Left ventricle myocardium inferior (tissue), 1 donor: ENCODE measurements around the gene INHBB. TPM values are rescaled to one million over a fixed set of nuclear protein-coding genes. Genes with fewer than 3 reads are reported as not detected.
A peak's percentile ranks its signal among the peaks of the same experiment; 100 is the strongest.

Source experiments
- DNase-seq: peaks from one replicate; pipeline ENCODE4 v3.0.0-alpha.2; 2020
- H3K27ac ChIP-seq: fragments of 200-600 bp; replicated peaks from 2 replicates; pipeline ENCODE4 v1.8.0; 2021
- H3K27me3 ChIP-seq: fragments of 200-600 bp; 2 replicates; pipeline ENCODE4 v1.8.0; 2021; ENCODE audit warnings: low read depth
- H3K36me3 ChIP-seq: fragments of 200-600 bp; 2 replicates; pipeline ENCODE4 v1.8.0; 2021
- H3K4me1 ChIP-seq: fragments of 200-600 bp; 2 replicates; pipeline ENCODE4 v1.8.0; 2021
- H3K4me3 ChIP-seq: fragments of 200-600 bp; 2 replicates; pipeline ENCODE4 v1.8.0; 2021; ENCODE audit warnings: mild to moderate bottlenecking, moderate library complexity
- H3K9me3 ChIP-seq: fragments of 200-600 bp; replicated peaks from 2 replicates; pipeline ENCODE4 v1.8.0; 2021
- intact Hi-C: fragments of 100-400 bp; cut with micrococcal nuclease; formaldehyde crosslinking; loops from one replicate; pipeline ENCODE4 v1.11.0; 2022
- total RNA-seq: library from RNA; stranded (reverse); fragmentation: NEBNext Ultra II Directional; extraction: Animal tissue kit (Norgen Biotek cat#: 25700); gene quantifications from one replicate; pipeline ENCODE4 v1.2.1, GENCODE V29; 2021
- TF ChIP-seq, protein P1 (sequence below): fragments of 200-600 bp; IDR thresholded peaks from 2 replicates; pipeline ENCODE4 v1.8.0; 2021; ENCODE audit warnings: antibody characterized with exemption, mild to moderate bottlenecking, borderline replicate concordance
- donor health status: DM: no; HTN: yes; CAD: no; lungs with severe emphysema.

Gene INHBB
- total RNA-seq, 1 donor from 2014 or later: 3.2 TPM

DNA sequence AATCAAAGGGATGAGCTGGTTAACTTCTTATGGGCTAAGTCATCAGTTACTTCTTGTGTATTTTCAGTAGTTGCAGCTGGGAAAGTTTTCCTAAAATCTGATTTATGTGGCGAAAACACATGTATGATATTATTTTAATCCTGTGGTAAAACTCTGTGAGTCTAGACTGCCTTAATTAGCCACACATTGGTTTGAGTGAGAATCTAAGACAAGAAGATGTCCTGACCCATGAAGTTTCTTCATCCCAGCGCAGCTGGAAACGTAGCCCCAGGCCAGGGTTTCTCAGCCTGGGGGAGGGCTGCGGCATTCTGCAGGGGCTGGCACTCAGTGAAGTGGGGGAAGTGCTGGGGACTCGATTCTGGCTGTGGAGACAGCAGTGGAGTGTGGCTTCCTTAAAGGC is 44.7 kb upstream of the INHBB start:
- TF ChIP-seq, protein P1, sequence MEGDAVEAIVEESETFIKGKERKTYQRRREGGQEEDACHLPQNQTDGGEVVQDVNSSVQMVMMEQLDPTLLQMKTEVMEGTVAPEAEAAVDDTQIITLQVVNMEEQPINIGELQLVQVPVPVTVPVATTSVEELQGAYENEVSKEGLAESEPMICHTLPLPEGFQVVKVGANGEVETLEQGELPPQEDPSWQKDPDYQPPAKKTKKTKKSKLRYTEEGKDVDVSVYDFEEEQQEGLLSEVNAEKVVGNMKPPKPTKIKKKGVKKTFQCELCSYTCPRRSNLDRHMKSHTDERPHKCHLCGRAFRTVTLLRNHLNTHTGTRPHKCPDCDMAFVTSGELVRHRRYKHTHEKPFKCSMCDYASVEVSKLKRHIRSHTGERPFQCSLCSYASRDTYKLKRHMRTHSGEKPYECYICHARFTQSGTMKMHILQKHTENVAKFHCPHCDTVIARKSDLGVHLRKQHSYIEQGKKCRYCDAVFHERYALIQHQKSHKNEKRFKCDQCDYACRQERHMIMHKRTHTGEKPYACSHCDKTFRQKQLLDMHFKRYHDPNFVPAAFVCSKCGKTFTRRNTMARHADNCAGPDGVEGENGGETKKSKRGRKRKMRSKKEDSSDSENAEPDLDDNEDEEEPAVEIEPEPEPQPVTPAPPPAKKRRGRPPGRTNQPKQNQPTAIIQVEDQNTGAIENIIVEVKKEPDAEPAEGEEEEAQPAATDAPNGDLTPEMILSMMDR: no peak
- H3K9me3 ChIP-seq: no peaks in the 10 kb centered on the region
- H3K36me3 ChIP-seq: peaks cover 42% of the 10 kb centered on the region
- intact Hi-C loops: no loop called here
- no peaks in the 10 kb centered on the region for H3K4me1 ChIP-seq
- no peak overlapping the region for H3K4me3 ChIP-seq
- no peak overlapping the region for H3K27ac ChIP-seq
- no peak for DNase-seq
- H3K27me3 ChIP-seq: no peaks in the 10 kb centered on the region

DNA sequence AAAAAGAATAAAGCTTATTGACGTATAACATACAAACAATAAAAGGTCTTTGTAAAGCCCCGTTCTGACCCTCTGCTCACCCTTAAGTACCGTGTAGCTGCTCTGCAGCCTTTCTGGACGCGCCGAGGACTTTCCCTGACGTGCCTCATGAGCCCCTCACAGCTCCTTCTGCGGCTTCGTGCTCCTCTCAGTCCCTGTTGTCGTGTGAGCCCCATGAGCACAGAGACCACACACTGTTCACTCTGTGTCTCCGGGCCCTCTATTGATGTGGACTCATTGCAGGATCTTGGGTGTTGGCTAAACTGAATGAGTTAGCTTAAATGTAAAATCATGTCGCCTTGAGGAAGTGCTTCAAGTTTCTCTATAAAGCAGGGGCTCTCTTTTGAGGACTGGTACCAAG is 43.6 kb upstream of the INHBB start:
- no peaks in the 10 kb centered on the region for H3K9me3 ChIP-seq
- no peaks in the 10 kb centered on the region for H3K27me3 ChIP-seq
- no peak overlapping the region for H3K27ac ChIP-seq
- no peaks in the 10 kb centered on the region for H3K4me1 ChIP-seq
- H3K36me3 ChIP-seq: peaks cover 34% of the 10 kb centered on the region
- intact Hi-C loops: no loop called here
- TF ChIP-seq, protein P1: no peak
- H3K4me3 ChIP-seq: no peak overlapping the region
- no peak for DNase-seq

DNA sequence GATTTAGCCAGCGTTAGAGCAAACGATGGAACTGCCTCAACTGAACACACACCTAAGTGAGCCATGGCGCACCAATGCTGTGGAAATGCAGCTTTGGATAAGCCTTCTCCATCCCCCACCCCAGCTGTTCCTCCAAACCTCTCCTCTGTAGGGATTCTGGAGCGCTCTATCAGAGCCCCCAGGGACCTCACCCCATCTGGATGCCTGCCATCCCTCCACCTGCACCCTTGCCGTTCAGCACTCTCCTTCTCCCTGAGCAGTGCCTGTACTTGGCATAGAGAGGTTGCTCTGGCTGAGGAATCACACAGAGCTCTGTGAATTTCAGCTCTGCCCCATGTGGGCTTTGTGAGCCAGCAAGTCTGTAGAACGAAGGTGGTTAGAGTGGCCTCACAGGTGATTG is 42.8 kb upstream of the INHBB start:
- no peak overlapping the region for H3K4me3 ChIP-seq
- no peak overlapping the region for H3K27ac ChIP-seq
- no peaks in the 10 kb centered on the region for H3K9me3 ChIP-seq
- intact Hi-C loops: no loop called here
- peaks cover 28% of the 10 kb centered on the region for H3K36me3 ChIP-seq
- TF ChIP-seq, protein P1: no peak
- no peaks in the 10 kb centered on the region for H3K27me3 ChIP-seq
- H3K4me1 ChIP-seq: no peaks in the 10 kb centered on the region
- no peak for DNase-seq

DNA sequence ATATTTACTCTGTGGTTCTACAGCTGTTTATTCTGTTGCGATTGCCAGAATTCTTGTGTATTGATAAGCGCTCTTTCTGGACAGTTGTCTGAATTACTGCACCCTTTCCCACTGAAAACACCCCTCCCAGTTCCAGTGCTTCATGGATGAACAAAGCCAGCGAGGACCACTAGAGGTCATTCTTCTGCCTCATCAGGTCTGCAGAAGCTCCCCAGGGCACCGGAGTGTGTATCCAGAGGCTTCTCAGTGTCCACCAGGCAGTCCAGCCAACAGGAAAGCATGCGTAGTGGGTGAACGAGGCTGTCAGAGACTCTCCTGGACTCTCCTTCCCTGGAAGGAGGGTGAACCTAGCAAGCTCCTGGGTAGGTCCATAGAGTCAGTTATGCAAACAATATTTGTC is 40.6 kb upstream of the INHBB start:
- no peaks in the 10 kb centered on the region for H3K27me3 ChIP-seq
- H3K9me3 ChIP-seq: no peaks in the 10 kb centered on the region
- intact Hi-C loops: no loop called here
- TF ChIP-seq, protein P1: peak; percentile 51
- H3K4me1 ChIP-seq: no peaks in the 10 kb centered on the region
- no peak for DNase-seq
- peaks cover 20% of the 10 kb centered on the region for H3K36me3 ChIP-seq
- H3K27ac ChIP-seq: no peak overlapping the region
- H3K4me3 ChIP-seq: no peak overlapping the region

DNA sequence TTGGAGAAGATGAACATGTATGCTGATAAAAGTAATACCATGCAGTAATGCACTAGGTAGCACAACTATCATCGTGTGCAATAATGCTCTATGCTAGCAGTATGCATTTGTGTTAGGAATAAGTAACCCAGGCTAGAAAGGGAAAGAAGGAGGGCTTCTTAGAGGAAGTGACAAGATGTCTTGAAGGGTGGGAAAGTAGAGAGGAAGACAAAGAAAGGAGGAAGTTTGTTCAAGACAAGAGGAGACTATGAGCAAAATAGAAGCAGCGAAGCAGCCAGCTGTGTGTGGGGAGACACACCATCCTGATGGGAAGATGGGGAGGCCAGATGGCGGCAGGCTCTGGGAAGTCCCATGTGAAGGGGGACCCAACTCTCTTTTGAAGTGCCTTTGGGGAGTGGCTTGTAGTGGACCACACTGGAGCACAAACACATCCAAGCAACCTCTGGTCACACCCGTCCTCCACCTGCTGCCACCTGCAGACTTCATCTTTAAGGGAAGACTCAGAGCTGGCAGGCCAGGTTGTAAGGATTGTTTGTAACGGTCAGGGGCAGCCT is 39.9 kb upstream of the INHBB start:
- Histone ChIP-seq H3K36me3 (peaks cover 15% of the 10 kb centered on the region), H3K27me3 (no peaks in the 10 kb centered on the region), H3K27ac (no peak overlapping the region), H3K9me3 (no peaks in the 10 kb centered on the region), H3K4me1 (no peaks in the 10 kb centered on the region), H3K4me3 (no peak overlapping the region)
- TF ChIP-seq, protein P1: no peak
- intact Hi-C loops: no loop called here
- no peak for DNase-seq

DNA sequence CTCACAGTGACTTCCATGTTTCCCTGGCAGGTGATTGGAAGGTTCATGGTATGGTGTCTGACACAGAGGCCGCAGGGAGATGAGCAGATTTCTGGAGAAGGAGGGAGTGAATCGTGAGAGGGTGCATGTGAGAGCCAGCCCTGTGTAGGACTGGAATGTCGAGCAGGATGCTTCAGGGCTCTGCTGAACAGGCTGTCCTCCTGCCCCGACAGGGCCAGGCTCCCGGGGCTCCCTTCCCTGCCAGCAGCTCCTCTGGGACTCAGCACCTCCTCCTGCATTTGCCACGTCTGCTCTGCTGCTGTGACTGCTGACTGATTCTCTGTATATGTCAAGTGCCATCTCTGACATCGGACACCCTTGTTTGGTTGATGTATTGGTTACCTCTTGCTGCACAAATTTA is 38.5 kb upstream of the INHBB start:
- intact Hi-C loops: no loop called here
- Histone ChIP-seq H3K4me3 (no peak overlapping the region), H3K27me3 (no peaks in the 10 kb centered on the region), H3K4me1 (peaks cover 2% of the 10 kb centered on the region), H3K27ac (no peak overlapping the region), H3K9me3 (no peaks in the 10 kb centered on the region), H3K36me3 (peaks cover 6% of the 10 kb centered on the region)
- TF ChIP-seq, protein P1: no peak
- no peak for DNase-seq
